Neural cell (in vitro differentiated cells): ENCODE measurements around the gene SWAP70.

Experiments
- EP300 ChIP-seq: fragments of 450-650 bp; conservative IDR thresholded peaks from 2 replicates; pipeline ENCODE4 v1.6.1; 2014; ENCODE audit warnings: antibody characterized with exemption, mild to moderate bottlenecking, moderate library complexity; ENCODE audit not compliant: poor library complexity, severe bottlenecking
- EZH2 ChIP-seq: fragments of 200-600, 300-800 bp; shearing (Covaris generic), sonication (generic); IDR thresholded peaks from 2 replicates; pipeline ENCODE4 v1.6.1; 2014; ENCODE audit warnings: antibody characterized with exemption, low read length, borderline replicate concordance, mild to moderate bottlenecking; ENCODE audit not compliant: insufficient read depth, poor library complexity, severe bottlenecking
- POLR2AphosphoS5 ChIP-seq: IDR thresholded peaks from 2 replicates; pipeline ENCODE4 v1.6.1; 2012
- TF ChIP-seq, protein P1 (sequence below): fragments of 450-650 bp; IDR thresholded peaks from 2 replicates; pipeline ENCODE4 v1.5.1; 2014; ENCODE audit warnings: antibody characterized with exemption, mild to moderate bottlenecking, moderate library complexity; ENCODE audit not compliant: poor library complexity, severe bottlenecking

DNA sequence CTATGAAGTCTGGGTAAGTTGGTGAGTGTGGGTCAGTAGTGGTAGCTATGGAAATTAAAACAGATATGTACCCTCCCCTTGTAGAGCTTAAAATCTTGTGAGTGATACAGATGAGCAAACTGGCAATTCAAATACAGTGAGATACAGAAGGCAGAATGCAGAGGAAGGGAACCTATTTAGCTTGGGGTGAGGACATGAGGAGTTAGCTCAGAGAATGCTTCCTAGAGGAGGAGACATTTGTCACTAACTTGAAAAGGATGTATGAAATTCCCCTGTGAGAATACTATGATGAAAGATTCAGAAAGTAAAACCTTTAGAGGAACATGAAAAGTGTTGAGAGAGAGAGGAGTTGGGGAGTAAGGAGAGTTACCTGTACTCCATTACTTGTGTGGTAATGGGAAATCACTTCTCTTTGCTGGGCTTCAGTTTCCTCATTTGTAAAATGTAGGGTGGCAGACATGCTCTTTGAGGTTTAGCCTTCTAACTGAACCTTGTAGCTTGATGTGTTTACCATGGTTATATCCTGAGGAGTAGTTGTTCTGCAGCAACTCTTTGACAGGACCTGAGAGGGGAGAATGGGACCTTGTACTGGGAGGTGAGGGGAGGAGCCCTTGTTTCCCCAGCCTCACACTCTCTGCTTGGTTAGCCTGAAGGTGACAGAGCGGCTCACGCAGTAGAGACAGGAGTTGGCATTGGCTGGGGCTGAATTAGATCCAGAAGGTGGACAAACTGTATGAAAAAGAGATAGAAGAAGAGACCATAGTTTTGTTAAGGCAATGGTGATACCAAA is 17.9 kb downstream of the SWAP70 start:
- TF ChIP-seq, protein P1, sequence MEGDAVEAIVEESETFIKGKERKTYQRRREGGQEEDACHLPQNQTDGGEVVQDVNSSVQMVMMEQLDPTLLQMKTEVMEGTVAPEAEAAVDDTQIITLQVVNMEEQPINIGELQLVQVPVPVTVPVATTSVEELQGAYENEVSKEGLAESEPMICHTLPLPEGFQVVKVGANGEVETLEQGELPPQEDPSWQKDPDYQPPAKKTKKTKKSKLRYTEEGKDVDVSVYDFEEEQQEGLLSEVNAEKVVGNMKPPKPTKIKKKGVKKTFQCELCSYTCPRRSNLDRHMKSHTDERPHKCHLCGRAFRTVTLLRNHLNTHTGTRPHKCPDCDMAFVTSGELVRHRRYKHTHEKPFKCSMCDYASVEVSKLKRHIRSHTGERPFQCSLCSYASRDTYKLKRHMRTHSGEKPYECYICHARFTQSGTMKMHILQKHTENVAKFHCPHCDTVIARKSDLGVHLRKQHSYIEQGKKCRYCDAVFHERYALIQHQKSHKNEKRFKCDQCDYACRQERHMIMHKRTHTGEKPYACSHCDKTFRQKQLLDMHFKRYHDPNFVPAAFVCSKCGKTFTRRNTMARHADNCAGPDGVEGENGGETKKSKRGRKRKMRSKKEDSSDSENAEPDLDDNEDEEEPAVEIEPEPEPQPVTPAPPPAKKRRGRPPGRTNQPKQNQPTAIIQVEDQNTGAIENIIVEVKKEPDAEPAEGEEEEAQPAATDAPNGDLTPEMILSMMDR: no peak
- TF ChIP-seq EZH2: no peak
- no peak for TF ChIP-seq EP300
- TF ChIP-seq POLR2AphosphoS5: no peak
